Right atrium auricular region (tissue), 2 donors: Measurements from ENCODE around the gene KCNQ1. TPM values are rescaled to one million over a fixed set of nuclear protein-coding genes. Genes with fewer than 3 reads are reported as not detected.

Experiments
- DNase-seq: peaks from one replicate; pipeline ENCODE4 v3.0.0-alpha.2; 2019; ENCODE audit warnings: low spot score
- H3K27ac ChIP-seq, 2 donors: fragments of 200-600 bp; sonication (generic); 1 replicate in 1 of 2; 2 replicates in 1 of 2; pipeline ENCODE4 v1.5.1; 2016 to 2019
- H3K27me3 ChIP-seq, 2 donors: fragments of 200-600 bp; sonication (generic); one replicate each; pipeline versions ENCODE4 v1.5.1 to v1.6.0; 2017 to 2019
- H3K36me3 ChIP-seq: fragments of 200-600 bp; sonication (generic); one replicate; pipeline ENCODE4 v1.5.1; 2016
- H3K4me1 ChIP-seq, 2 donors: fragments of 200-600 bp; sonication (generic); one replicate each; pipeline versions ENCODE4 v1.5.1 to v1.6.0; 2017 to 2019
- H3K4me3 ChIP-seq, 2 donors: fragments of 200-600 bp; sonication (generic); 1 replicate in 1 of 2; 2 replicates in 1 of 2; pipeline ENCODE4 v1.5.1; 2017 to 2019; ENCODE audit warnings: mild to moderate bottlenecking in 1 of 2, moderate library complexity in 1 of 2
- H3K9me3 ChIP-seq, 2 donors: fragments of 200-600 bp; sonication (generic); one replicate each; pipeline ENCODE4 v1.5.1; 2019
- CTCF ChIP-seq, 2 donors: fragments of 200-600 bp; sonication (generic); IDR thresholded peaks; one replicate each; pipeline ENCODE4 v1.5.1; 2019; ENCODE audit warnings: antibody characterized with exemption in 2 of 2
- total RNA-seq, 2 donors: library from RNA; depleted of rRNA; stranded (reverse); fragments of >200 nt; gene quantifications; one replicate each; pipeline ENCODE4 v1.1.0, GENCODE V29; 2016

Gene KCNQ1
- total RNA-seq, 2 donors from 2014 or later, result 12.7 to 25.1 TPM

- no peaks in the 10 kb centered on the region for H3K36me3 ChIP-seq
- no peaks in the 10 kb centered on the region for H3K27me3 ChIP-seq
- H3K4me3 ChIP-seq, result no peak overlapping the region
- no peaks in the 10 kb centered on the region for H3K9me3 ChIP-seq
- no peak overlapping the region for H3K27ac ChIP-seq
- TF ChIP-seq CTCF (IDR thresholded peaks at IDR 0.05), result no peak
- no peak for DNase-seq
- peaks cover 0 to 14% of the 10 kb centered on the region in 2 donors for H3K4me1 ChIP-seq
Observed at GRCh38 chr11:2421226-2421994, 23.4 kb upstream of the KCNQ1 start.

GRCh38 chr11:2421996-2422395, 22.8 kb upstream of the KCNQ1 start:
- no peaks in the 10 kb centered on the region for H3K36me3 ChIP-seq
- H3K27ac ChIP-seq, result no peak overlapping the region
- TF ChIP-seq CTCF (IDR thresholded peaks at IDR 0.05), result no peak
- no peaks in the 10 kb centered on the region for H3K27me3 ChIP-seq
- no peaks in the 10 kb centered on the region for H3K9me3 ChIP-seq
- no peak overlapping the region for H3K4me3 ChIP-seq
- H3K4me1 ChIP-seq, result peaks cover 0 to 14% of the 10 kb centered on the region in 2 donors
- DNase-seq, result no peak

- Histone ChIP-seq H3K9me3 (no peaks in the 10 kb centered on the region), H3K36me3 (no peaks in the 10 kb centered on the region), H3K4me1 (peaks cover 0 to 14% of the 10 kb centered on the region in 2 donors), H3K27me3 (no peaks in the 10 kb centered on the region), H3K4me3 (no peak overlapping the region), H3K27ac (no peak overlapping the region)
- no peak for DNase-seq
- TF ChIP-seq CTCF (IDR thresholded peaks at IDR 0.05), result no peak
Observed at GRCh38 chr11:2422461-2423156, 22.2 kb upstream of the KCNQ1 start.

GRCh38 chr11:2423157-2424025, 21.4 kb upstream of the KCNQ1 start:
- Histone ChIP-seq H3K9me3 (no peaks in the 10 kb centered on the region), H3K27ac (no peak overlapping the region), H3K4me3 (no peak overlapping the region), H3K27me3 (no peaks in the 10 kb centered on the region), H3K4me1 (peaks cover 0 to 14% of the 10 kb centered on the region in 2 donors), H3K36me3 (no peaks in the 10 kb centered on the region)
- TF ChIP-seq CTCF (IDR thresholded peaks at IDR 0.05), result no peak
- no peak for DNase-seq

GRCh38 chr11:2424811-2425495, 19.9 kb upstream of the KCNQ1 start:
- Histone ChIP-seq H3K36me3 (no peaks in the 10 kb centered on the region), H3K27ac (no peak overlapping the region), H3K4me3 (no peak overlapping the region), H3K4me1 (peaks cover 0 to 10% of the 10 kb centered on the region in 2 donors), H3K27me3 (no peaks in the 10 kb centered on the region), H3K9me3 (no peaks in the 10 kb centered on the region)
- TF ChIP-seq CTCF (IDR thresholded peaks at IDR 0.05), result no peak
- DNase-seq, result no peak
